ENCODE results near the gene LRRC55.

Gene LRRC55

DNA sequence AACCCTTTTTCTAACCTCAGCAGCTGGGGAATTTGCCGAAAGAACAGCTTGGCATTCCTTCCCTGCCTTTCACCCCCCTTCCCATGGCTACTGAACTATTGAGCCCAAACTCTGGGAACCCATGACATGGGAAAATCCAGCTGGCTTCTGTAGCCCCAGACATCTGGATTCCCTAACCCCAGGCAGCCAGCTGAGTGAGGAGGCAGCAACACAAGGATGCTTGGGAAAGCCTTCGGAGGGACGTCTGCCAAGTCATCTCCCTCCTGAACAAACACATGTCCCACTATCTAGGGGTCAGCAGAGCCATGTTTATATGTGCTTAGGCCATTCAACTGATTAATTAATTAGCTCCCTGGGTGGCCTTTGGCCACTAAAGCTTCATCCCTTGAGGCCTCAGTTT lies 21.6 kb downstream of the LRRC55 start:
- DNase-seq (ENCODE audit: low read depth) = no peak

DNA sequence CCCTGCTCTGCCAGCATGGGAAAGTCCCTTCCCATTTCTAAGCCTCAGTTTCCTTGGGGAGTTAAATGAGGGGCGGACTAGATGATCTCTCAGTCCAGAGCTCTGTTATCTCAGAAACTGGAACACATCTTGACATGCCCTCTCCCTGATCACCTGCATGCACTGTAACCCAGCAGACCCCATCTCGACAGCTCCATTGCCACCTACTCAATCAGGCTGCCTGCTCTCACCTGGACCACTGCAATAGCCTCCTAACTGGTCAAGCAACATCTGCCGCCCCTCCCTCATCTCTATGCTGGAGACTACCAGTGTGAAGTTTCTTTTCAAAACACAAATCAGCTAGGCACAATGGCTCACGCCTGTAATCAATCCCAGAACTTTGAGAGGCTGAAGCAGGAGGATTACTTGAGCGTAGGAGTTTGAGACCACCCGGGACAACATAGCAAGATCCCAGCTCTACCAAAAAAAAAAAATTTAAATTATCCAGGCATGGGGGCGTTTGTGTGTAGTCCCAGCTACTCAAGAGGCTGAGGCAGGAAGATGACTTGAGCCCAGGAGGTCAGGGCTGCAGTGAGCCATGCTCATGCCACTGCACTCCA lies 22.2 kb downstream of the LRRC55 start:
- DNase-seq (ENCODE audit: low read depth) = no peak

DNA sequence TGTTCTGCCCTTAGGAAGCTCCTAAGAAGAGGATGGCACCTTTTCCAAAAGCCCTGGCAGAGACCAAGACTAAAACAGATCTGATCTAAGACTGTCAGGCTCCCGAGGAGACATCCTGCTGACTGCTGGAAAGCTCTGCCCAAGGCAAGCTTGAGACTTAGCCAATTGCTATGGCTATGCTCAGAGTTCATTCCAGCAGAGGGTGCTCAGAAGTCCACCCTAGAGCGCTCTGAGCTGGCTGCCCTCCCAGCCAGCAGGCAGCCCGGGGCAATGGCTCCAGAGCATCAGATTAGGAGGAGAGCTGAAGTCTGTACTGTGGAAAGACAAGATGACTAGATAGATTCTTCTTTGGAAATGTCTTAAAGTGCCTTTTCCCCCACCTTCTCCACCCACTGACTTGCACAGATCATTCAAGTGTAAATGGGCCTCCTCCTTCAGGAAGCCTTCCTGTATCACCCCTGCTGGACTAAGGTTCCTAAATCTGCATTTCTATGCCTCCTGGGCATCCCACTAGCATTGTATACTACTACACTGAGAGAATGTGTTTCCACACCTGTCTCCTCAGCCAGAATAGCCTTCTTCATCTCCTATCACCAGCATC lies 23.4 kb downstream of the LRRC55 start:
- no peak for DNase-seq (ENCODE audit: low read depth)

DNA sequence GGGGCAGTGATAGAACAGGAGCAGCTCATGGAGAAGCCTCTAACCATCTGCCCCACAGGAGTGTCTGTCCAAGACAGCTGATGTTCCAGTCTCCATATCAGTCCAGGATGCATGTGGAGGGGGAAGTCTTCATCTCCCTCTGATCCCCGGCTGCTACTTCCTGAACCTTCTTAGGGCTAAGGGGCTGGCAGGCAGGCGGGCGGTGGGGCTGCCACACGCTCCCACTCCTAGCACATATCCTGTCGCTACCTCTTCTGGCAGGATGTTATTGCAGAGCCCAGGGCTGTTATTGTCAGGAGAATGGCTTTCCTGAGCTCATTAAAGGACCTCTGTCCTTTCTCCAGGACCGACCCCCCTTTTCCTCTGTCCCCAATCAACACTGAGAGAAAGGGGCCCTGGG lies 25.4 kb downstream of the LRRC55 start:
- no peak for DNase-seq (ENCODE audit: low read depth)

DNA sequence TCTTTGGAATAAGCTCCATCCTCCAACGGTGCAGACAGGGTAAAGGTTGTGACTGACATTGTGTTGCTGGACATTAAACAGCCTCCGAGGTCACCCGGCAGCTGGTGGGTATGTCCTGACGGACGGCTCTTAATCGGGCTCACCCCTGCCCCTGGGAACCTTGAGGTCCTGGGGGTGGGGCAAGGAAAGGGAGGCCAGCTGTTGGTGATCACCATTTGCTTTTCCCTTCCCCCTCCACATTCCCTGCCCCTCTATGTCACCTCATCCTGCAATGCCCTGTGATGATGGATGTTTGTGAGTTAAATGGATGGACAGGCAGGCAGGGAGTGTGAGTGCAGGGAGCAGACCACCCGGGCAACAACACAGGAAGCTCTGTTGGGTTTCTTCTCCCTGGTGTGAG lies 29.0 kb downstream of the LRRC55 start:
- DNase-seq (ENCODE audit: low read depth) = no peak

DNA sequence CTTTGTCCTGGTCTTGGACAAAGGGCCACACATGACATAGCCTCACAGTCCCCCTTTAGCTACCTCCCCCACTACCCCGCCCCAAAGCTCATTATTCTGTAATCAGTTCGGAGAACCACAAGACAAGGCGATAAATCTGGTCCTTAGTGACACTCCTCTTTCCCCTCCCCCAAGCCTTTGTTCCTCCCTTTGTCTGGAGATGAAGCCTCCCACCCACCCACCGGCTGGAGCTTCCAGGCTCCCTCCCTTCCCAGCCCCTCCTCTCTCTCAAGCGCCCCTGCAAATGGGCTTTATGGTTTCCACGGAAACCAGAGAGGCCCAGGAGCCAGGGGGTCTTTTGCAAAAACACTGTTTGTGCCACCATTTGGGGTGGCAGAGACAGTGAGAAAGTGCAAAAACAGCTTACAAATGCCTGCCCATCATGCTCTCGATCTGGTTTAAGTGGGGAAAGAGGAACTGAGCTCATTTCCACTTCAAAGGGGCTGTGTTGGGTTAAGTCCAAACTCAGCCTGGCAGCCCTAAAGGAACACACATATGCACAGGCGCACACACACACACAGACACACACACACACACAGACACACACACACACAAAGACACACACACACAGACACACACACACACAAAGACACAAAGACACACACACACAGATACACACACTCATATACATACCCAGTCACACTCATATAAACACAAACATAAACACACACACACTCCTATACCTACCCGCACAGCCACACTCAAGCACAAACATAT lies 31.8 kb downstream of the LRRC55 start:
- no peak for DNase-seq (ENCODE audit: low read depth)

DNA sequence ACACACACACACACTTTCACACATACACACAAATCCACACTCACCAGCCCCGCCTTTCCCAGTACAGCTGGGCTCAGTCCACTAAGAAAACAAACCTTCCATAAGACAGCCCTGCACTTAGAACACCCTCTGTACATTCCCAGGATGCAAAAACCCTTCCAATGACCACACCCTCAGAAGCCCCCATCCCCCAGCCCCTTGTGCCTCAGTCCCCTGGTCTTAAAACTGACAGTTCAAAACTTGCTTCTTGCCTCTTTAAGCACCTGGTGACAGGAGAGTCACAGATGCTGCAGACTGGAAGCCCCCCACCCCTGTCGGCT lies 32.3 kb downstream of the LRRC55 start:
- DNase-seq (ENCODE audit: low read depth) = no peak

DNA sequence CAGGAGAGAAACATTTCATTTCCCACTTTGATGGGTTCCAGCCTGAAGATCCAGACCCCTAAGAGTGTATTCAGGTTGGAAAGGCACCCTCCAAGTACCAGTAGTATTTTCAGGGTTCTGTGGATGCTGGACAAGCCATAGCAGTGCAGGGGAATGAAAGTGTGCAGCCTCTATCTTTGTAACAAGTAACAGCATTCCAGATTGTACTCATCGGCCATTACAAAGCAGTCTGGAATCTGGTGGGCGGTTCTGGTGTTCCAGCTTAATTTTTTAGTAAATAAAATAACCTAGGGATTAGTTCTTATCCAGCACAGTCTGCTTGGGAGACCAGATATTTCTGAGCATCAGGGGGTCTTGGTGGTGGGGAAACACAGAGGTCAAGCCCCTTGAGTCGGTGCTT lies 32.7 kb downstream of the LRRC55 start:
- DNase-seq (ENCODE audit: low read depth) = no peak

DNA sequence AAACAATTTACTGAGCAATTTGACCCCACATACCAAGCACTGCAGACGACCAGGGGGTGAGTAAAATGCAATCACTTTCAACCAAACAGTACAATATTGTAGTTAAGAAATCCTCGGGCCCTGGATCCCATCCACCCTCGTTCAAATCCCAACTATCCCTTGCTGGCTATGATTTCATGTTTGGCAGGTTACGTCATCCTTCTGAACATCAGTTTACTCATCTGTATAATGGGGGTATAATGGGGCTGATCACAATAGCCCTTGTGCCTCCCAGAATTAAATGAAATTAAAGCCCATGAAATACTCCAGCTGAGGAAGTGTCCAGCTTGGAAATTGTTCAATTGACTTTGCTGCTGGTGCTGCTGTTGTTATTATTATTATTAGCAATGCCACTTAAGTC lies 34.7 kb downstream of the LRRC55 start:
- no peak for DNase-seq (ENCODE audit: low read depth)

DNA sequence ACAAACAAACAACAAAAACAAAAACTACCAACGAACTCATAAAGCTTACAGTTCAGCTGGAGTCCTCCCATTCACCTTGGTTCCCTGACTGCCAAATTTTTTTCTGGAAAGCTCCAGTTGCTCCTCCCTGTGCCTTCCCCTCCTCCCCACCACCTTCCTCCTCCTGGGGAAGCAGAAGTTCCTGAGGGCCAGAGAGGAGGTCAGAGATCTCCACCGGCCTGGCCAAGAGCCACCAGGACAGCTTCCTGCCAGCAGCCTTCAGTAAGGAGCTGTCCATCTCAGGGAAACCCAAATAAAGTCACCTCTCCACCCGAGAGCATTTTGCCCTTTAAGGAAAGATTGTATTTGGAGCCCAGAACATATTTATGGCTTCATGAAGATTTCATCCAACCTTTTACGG lies 35.3 kb downstream of the LRRC55 start:
- DNase-seq (ENCODE audit: low read depth) = no peak

DNA sequence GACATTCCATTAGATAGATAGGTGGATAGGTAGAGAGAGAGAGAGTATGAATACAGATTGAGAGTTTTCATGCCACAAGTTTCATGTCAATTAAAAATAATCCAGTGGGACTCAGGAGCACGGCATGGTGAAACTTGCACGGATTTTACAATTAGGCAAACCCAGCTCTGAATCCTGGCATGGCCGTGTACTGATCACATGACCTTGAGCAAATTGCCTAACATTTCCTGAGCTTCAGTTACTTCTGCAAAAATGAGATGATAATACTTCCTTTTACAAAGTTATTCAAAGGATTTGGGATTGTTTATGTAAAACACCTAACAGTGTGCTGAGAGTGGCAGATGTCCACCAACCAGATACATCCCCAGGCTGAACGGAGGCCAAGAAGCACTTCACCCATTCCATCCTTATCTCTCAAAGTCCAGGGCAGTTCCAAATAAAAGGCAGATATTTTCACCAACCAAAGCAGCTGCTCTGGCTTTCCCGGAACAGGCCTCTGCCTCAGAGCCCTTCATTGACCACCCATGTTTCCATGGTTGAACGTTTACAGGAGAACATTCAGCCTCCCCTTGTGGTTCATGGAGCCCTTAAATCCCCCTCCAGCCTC lies 37.4 kb downstream of the LRRC55 start:
- no peak for DNase-seq (ENCODE audit: low read depth)

DNA sequence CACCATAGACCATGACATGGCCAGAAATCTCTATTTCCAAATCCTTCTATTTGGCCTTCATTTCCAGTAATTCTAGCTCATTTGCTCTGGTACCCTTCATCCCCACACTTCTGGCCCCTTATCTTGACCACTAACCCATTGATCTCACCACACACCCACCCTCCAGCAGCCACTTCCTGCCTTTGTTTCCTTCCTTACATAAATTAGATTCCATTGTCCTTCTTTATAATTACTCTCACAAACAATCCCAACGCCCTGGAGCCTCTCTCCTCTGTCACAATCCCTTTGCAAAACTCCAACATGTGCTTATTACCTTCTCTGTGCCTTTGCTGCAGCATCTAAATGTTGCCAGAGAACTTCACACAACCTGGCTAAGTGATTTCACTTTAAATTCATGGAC lies 40.5 kb downstream of the LRRC55 start:
- no peak for DNase-seq (ENCODE audit: low read depth)

DNA sequence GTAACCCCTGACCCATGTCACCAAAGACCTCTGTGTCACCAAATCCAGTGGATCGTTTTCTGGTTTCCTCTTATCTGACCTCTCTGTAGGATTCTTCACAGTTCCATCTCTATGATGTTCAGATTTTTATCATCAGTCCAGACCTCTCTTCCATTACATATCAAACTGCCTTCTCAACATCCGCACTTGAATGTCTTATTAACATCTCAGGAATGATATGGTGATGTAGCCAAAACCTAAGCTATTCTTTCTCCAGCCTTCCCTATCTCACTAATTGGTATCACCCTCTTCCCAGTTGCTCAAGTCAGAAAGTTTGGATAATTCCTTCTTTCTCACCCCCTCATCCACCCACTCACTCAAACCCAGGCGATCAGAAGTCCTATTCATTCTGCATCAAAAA lies 41.8 kb downstream of the LRRC55 start:
- no peak for DNase-seq (ENCODE audit: low read depth)

DNA sequence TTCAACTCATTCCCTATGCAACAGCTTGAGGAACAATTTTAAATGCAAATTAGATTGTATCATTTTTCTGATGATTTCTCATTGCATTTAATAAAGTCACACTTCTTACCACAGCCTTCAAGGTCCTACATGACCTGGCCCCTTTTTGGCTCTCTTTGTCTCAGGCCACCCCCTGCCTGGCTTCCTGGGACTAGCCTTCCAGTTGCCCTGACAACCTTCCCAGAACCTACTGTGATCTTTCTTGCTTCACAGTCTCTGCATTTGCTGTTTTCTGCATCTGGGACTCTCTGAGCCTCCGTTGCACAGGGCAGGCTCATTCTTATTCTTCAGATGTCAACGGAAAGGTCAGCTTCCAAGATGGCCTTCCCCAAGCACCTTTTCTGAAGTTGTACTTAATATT lies 42.4 kb downstream of the LRRC55 start:
- DNase-seq (ENCODE audit: low read depth) = no peak

DNA sequence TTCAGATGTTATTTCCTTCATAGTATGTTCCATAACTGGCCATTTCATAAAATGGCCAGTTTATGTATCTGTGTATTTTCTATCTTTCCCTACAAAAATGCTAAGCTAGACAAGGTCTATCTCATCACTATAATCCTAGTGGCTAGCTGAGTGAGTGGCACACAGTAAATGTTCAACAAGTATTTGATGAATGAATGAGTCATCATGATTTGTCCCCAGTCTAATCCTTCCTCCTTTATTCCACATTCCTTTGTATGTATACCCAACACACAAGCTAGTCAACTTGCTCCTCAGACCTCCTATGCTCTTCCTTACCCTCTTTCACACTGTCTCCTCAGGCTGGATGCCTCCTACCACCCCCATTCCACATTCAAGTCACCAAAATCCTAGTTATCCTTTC lies 42.8 kb downstream of the LRRC55 start:
- no peak for DNase-seq (ENCODE audit: low read depth)

DNA sequence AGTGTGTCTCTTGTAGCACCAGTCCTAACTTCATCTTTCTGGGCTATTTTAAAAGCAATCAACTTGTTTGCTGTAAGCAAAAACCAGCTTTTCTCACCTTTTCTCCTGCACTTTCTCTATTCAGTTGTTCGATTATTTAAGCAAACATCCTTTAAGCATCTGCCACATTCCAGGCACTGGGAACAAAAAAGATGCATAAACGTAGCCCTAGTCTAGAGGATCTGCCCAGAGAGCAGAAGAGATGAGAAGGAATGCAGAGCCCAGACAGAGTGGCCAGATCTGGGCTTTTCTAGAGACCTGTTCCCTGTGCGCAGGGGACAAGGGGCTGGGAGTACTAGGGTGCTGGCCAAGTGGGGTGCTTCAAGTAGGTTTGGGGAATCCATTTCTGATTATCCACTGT lies 46.8 kb downstream of the LRRC55 start:
- DNase-seq (ENCODE audit: low read depth) = no peak

DNA sequence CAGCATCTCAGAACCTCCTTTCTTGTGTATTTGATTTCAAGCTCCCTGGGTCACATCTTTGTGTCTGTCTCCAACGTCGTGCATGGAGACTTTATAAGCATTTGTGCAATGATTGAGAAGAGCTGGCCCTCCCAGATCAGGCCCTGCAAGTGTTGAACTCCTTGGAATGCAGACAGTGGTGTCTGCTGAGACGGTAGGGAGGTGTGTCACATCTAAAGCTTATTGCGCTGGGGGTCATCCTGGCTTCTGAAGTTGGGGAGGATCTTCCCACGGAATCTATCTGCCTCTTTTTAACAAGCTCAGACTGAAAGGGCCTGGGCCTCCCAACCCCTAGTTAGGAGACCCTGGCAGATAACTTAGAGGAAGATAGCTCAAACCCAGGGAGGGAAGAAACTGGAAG lies 48.6 kb downstream of the LRRC55 start:
- DNase-seq (ENCODE audit: low read depth) = no peak

DNA sequence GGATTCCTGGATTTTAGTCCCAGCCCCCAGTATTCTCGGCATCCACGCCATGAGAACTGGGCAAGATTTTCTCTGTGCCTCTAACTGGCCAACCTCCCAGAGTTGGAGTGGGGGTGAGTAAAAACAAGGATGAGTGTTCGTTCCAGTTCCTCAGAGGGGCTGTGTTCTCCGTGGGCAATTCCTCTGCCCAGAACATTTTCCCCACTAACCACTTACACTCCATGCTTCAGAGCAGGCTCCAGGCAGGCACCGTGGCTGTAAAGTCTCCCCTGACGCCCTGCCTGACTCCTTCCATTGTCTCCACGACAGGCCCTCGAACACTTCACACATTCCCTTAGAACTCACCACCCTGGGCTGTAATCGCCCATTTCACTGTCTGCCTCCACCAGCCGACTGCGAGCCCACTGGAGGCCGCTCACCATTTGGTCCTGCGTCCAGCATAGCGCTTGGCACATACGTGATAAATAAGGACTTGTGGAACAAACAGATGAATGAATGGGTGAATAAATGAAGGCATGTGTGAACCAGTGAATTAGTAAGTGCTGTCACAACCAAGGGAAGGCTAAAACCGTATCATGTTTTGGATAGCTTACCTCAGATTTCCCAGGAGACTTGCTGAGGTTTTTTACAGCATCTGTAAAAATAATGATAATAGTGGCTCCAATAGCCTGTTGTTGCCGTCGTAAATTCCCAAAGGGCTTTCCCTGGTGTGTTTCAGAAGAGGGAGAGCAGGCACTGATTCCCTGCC lies 49.2 kb downstream of the LRRC55 start:
- no peak for DNase-seq (ENCODE audit: low read depth)

DNA sequence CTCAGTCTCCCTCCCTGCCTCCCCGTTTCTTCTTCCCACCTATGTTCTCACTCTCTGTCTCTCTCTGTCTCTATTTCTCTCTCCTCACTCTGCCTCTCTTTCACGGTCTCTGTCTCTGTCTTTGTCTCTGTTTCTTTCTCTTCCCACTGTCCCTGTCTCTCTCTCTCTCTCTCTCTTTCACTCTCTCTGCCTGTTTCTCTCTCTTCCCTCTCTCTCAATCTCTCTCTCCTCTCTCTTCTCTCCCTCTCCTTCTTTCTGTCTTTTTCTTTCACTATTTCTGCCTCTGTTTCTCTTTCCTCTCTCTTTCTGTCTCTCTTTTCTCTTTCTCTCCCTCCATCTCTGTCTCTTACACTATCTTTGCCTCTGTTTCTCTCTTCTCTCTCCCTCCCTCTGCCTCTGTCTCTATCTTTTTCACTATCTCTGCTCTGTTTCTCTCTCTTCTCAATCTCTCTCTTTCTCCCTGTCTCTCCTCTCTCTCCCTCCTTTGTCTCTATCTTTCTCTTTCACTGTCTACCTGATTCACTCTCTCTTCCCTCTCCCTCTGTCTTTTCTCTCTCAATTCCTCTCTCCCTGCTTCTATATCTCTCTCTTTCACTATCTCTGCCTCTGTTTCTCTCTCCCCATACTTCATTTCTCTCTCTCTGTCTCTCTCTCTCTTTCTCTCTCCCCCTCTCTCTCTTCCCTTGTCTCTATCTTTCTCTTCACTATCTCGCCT lies 49.9 kb downstream of the LRRC55 start:
- no peak for DNase-seq (ENCODE audit: low read depth)

DNA sequence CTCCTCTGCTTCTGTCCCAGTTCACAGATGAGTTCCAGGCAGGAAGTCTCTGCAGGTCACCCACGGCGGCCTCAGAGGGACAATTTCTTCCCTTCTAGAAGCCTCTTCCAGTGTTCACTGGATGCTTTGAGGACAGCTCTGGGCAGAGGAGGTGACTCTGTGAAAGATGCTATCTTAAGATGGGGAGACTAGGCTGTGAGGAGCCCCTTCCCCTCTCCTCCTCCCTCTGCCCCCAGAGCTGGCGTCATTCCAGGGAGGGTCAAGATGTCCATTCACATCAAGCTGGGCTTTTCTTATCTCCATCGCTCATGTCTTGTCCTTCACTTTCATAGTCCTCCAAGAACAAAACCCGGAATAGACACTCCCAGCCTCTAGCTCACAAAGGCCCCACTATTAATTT lies 51.9 kb downstream of the LRRC55 start:
- DNase-seq (ENCODE audit: low read depth) = no peak

DNA sequence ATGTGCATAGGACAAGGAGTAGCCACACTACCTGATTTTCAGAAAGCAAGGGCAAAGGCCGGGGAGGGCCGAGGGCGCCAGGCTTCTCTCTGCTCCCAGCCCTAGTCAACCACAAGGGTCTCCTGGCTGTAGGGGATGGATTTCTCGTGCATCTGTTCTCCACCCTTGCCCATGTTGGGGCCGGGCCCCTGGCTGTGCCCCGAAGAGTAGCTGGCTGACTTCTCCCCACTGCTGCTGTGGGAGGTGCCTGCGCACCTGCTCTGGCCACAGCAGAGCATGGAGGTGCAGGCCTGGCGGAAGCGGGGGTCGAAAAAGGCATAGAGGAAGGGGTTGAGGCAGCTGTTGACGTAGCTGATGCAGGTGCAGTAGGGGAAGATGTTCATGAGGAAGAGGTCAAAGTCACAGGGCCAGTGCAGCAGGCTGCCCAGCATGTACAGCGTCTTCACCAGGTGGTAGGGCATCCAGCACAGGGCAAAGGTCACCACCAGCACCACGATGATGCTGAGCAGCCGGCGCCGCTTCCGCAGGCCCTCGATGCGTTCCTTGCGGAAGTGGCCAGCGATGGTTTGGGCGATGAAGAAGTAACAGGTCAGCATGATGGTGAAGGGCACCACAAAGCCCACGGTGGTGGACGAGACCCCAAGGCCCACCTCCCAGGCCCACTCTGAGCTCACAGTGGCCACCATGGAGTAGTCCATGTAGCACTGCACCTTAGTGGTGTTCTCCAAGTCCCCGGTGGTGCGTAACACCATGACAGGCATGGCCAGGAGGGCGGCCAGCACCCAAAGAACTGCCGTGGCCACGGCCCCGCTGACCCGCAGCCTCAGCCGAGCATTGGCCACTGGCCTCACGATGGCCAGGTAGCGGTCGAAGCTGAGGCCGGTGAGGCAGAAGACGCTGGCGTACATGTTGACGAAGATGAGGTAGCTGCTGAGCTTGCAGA lies 54.3 kb downstream of the LRRC55 start:
- DNase-seq (ENCODE audit: low read depth) = no peak

Measured in stimulated activated CD8-positive, alpha-beta memory T cell treated with anti-CD3 and anti-CD28 coated beads, Interleukin-7, amount 100 ng/mL, for 24 hours (primary cell).